Left renal pelvis (tissue), 4 donors: Measurements from ENCODE around the gene ZC3H15. TPM values are rescaled to one million over a fixed set of nuclear protein-coding genes. Genes with fewer than 3 reads are reported as not detected.
"Not testable (repeated sequence)": the region's sequence is repeated elsewhere in the genome, so short reads cannot be mapped to it uniquely, and the experiment has no call there.

Source experiments
- DNase-seq, 4 donors: peaks; one replicate each; pipeline ENCODE4 v3.0.0-alpha.2; 2013; ENCODE audit warnings: low read depth in 4 of 4, low spot score in 3 of 4
- polyA plus RNA-seq, 4 donors: library from polyadenylated mRNA; unstranded; fragments of 120-200 nt; gene quantifications; one replicate each; pipeline ENCODE4 v1.2.1, GENCODE V29; 2013; ENCODE audit not compliant: insufficient read length in 4 of 4

The ZC3H15 gene
- polyA plus RNA-seq, 4 donors = 89.3 to 131 (median 112) TPM

- peak in 2 of 4 donors; percentile 20 to 25 for DNase-seq
These were observed 889 bp downstream of the ZC3H15 start for GRCh38 chr2:186486651-186487647.

DNA sequence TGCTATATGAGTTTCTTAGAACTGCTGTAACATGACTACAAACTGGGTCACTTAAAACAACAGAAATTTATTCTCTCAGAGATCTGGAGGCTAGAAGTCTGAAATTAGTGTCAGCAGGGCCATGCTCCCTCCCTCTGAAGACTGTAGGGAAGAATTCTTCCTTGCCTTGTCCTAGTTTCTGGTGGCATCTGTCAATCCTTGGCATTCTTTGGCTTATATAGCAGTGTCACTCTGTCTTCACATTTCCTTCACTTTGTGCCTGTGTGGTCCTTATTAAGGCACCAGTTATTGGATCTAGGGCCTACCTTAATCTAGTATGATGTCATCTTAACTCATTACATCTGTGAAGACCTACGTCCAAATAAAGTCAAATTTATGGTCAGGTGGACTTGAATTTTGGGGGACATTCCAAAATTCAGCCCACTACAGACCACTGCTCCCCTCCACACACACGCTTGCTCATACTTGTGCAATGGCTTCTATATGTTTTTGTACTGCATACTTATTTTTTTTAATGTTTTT lies 7.6 kb downstream of the ZC3H15 start:
- DNase-seq = no peak

- DNase-seq = no peak
These were observed 10.3 kb downstream of the ZC3H15 start for GRCh38 chr2:186496401-186496800.

- no peak for DNase-seq
These were observed 11.9 kb downstream of the ZC3H15 start for GRCh38 chr2:186497928-186498327.

DNA sequence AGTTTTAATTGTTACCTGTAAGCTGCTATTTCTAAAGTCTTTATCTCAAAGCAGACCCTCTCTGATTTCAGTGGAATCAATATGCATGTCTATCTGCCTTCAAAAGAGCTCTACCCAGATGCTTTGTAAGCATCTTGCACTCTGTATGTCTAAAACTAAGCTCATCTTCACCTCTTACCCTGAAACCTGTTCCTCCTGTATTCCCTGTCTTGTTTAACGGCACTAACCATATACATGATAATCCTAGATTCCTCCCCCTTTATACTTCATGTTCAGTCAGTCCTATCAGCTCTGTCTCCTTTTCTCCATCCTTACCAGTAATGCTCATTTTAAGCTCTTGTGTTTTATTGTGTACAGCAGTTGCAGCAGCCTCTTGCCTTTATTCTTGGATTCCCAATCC lies 12.8 kb downstream of the ZC3H15 start:
- DNase-seq = no peak

- no peak for DNase-seq
These were observed 18.0 kb downstream of the ZC3H15 start for GRCh38 chr2:186503827-186504606.

DNA sequence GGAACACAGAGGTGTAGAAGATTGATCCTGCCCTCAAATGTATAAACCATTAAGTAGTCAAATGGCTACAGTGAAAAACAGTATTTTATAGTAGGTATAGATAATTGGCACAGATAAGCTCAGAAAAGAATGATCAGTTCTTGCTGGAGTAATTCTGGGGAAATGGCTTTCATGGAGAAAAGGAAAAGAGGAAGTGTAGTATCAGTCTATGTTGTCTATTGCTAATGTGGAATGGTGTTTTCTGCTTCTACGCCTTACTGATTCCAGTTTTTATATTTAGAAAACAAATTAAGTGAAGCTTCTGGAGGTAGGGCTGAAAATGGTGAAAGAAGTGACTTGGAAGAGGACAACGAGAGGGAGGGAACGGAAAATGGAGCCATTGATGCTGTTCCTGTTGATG lies 22.2 kb downstream of the ZC3H15 start:
- no peak for DNase-seq

- no peak for DNase-seq
These were observed 29.3 kb downstream of the ZC3H15 start for GRCh38 chr2:186515376-186515775.

GRCh38 chr2:186516396-186516795 lies 30.3 kb downstream of the ZC3H15 start:
- DNase-seq = no peak

GRCh38 chr2:186517090-186517489 lies 31.0 kb downstream of the ZC3H15 start:
- no peak for DNase-seq

DNA sequence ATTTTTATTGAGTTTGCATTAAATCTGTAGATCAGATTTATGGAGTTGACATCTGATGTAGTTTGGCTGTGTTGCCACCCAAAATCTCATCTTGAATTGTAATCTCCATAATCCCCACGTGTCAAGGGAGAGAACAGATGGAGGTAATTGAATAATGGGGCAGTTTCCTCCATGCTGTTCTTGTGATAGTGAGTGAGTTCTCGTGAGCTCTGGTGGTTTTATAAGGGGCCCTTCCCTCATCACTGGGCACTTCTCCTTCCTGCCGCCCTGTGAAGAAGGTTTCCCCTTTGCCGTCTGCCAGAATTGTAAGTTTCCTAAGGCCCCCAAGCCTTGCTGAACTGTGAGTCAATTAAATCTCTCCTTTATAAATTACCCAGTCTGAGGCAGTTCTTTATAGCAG lies 32.2 kb downstream of the ZC3H15 start:
- DNase-seq = no peak

DNA sequence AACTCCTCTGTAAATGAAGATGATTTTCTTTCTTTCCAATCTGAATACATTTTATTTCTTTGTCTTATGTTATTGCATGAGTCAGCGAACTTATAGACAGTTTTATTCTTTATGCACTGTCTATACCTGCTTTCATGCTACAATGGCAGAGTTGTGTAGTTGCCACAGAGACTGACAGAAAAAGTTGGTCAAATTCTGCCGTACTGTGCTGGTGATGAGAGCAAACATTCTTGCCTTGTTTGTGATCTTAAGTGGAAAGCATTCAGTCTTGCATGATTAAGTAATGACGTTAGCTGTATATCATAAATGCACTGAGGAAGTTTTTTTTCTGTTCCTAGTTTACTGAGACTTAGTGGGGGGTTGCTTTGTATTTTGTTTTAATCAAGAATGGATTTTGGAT lies 32.9 kb downstream of the ZC3H15 start:
- DNase-seq = no peak

- not testable (repeated sequence) for DNase-seq
These were observed 35.6 kb downstream of the ZC3H15 start for GRCh38 chr2:186521570-186522153.

DNA sequence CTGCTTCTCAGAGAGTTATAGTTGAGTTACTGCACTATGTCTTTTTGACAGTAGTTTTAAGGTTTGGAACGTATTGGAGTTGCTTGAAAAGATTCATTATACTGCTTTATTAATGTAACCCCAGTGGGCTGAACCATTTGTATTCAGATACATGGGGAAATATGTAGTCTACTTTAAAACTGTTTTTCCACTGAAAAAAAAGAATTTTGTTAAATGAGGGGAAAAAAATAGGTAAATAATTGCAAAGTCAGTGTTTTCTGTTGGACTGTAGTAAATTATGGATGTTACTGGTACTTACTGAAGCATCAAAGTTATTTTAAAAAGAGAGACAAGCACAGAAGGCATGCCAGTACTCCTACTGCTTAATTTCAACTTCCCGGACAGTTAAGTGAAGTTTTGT lies 36.4 kb downstream of the ZC3H15 start:
- no peak for DNase-seq

DNA sequence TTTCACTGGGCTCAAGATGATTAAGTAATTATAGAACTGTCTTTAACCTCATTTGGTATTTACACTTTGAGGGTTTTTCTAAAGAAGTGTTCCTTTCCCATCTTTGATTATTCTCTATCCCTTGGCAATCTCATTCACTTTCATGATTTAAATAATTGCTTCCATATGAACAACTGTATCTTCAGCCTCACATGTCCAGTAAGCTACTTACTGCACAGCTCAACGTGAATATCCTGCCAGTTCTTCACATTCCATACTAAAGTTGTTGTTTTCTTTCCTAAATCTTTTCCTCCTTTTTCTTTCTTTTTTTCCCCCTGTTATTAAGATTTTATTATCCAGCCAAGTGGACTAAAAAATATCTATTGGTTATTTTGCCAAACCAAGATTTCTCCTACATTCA lies 37.7 kb downstream of the ZC3H15 start:
- no peak for DNase-seq

DNA sequence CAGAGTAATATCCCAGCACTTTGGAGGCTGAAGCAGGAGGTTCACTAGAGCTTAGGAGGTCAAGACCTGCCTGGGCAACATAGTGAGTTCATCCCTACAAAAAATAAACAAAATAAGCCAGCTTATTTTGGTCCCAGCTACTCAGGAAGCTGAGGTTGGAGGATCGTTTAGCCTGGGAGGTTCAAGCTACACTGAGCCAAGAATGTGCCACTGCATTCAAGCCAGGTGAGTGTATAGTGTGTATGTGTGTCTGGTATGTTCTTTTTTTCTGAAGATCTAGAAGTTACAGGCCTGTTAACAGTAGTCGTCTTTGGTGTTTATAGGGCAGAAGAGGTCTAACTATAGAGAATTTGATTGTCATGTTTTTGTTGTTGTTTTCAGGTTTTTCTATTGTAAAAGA lies 40.2 kb downstream of the ZC3H15 start:
- no peak for DNase-seq

GRCh38 chr2:186530314-186530713 lies 44.3 kb downstream of the ZC3H15 start:
- DNase-seq = no peak

GRCh38 chr2:186531257-186531775 lies 45.3 kb downstream of the ZC3H15 start:
- DNase-seq = no peak

GRCh38 chr2:186532891-186533290 lies 46.8 kb downstream of the ZC3H15 start:
- DNase-seq = no peak

- DNase-seq = no peak
These were observed 47.7 kb downstream of the ZC3H15 start for GRCh38 chr2:186533717-186534116.

- DNase-seq = no peak
These were observed 48.3 kb downstream of the ZC3H15 start for GRCh38 chr2:186534406-186534805.
